Tibial nerve (tissue), 4 donors: ENCODE measurements around the gene ECHDC3.

Experiments
- EP300 ChIP-seq, 2 donors: sonication (generic); formaldehyde crosslinking; IDR thresholded peaks; one replicate each; pipeline ENCODE4 v1.6.1; 2017; ENCODE audit warnings: antibody characterized with exemption in 2 of 2, mild to moderate bottlenecking in 1 of 2
- POLR2A ChIP-seq, 2 donors: fragments of 450-650 bp; IDR thresholded peaks; one replicate each; pipeline ENCODE4 v1.6.1; 2017; ENCODE audit warnings: antibody characterized with exemption in 2 of 2, mild to moderate bottlenecking in 2 of 2, moderate library complexity in 2 of 2
- TF ChIP-seq, protein P1 (sequence below), 5 experiments: fragments of 200-600 bp in 3 of 5; fragments of 450-650 bp in 2 of 5; sonication (generic) in 3 of 5; IDR thresholded peaks; one replicate each; pipeline ENCODE4 v1.5.1; 2016 to 2019; ENCODE audit warnings: antibody characterized with exemption in 5 of 5, mild to moderate bottlenecking in 3 of 5, moderate library complexity in 2 of 5

- TF ChIP-seq, protein P1, sequence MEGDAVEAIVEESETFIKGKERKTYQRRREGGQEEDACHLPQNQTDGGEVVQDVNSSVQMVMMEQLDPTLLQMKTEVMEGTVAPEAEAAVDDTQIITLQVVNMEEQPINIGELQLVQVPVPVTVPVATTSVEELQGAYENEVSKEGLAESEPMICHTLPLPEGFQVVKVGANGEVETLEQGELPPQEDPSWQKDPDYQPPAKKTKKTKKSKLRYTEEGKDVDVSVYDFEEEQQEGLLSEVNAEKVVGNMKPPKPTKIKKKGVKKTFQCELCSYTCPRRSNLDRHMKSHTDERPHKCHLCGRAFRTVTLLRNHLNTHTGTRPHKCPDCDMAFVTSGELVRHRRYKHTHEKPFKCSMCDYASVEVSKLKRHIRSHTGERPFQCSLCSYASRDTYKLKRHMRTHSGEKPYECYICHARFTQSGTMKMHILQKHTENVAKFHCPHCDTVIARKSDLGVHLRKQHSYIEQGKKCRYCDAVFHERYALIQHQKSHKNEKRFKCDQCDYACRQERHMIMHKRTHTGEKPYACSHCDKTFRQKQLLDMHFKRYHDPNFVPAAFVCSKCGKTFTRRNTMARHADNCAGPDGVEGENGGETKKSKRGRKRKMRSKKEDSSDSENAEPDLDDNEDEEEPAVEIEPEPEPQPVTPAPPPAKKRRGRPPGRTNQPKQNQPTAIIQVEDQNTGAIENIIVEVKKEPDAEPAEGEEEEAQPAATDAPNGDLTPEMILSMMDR (IDR thresholded peaks at IDR 0.05), result no peak
- TF ChIP-seq POLR2A (IDR thresholded peaks at IDR 0.05) (no peak), EP300 (IDR thresholded peaks at IDR 0.05) (no peak)
These were observed 55.1 kb downstream of the ECHDC3 start for GRCh38 chr10:11797281-11797680.
